NAMALWA (cell line): ENCODE results near the gene N4BP2L2.

Experiments
- DNase-seq: peaks from one replicate; pipeline ENCODE4 v3.0.0-alpha.2; 2015; ENCODE audit warnings: low spot score

N4BP2L2 gene

GRCh38 chr13:32468502-32469142, 70.0 kb downstream of the N4BP2L2 start:
- DNase-seq, result no peak

- DNase-seq, result no peak
Measured at GRCh38 chr13:32456591-32456990, 82.0 kb downstream of the N4BP2L2 start.

- DNase-seq, result no peak
Measured at GRCh38 chr13:32455594-32455903, 83.0 kb downstream of the N4BP2L2 start.

- DNase-seq, result no peak
Measured at GRCh38 chr13:32454886-32455593, 83.6 kb downstream of the N4BP2L2 start.

GRCh38 chr13:32453981-32454380, 84.6 kb downstream of the N4BP2L2 start:
- no peak for DNase-seq

- DNase-seq, result no peak
Measured at GRCh38 chr13:32448972-32449371, 89.6 kb downstream of the N4BP2L2 start.

- DNase-seq, result no peak
Measured at GRCh38 chr13:32447894-32448623, 90.5 kb downstream of the N4BP2L2 start.

GRCh38 chr13:32446773-32447465, 91.7 kb downstream of the N4BP2L2 start:
- DNase-seq, result no peak

- DNase-seq, result no peak
Measured at GRCh38 chr13:32446220-32446619, 92.4 kb downstream of the N4BP2L2 start.

GRCh38 chr13:32445461-32445860, 93.1 kb downstream of the N4BP2L2 start:
- DNase-seq, result no peak

- peak; percentile 70 for DNase-seq
Measured at GRCh38 chr13:32443111-32443510, 95.5 kb downstream of the N4BP2L2 start.

GRCh38 chr13:32438871-32439270, 99.7 kb downstream of the N4BP2L2 start:
- DNase-seq, result no peak

- DNase-seq, result no peak
Measured at GRCh38 chr13:32432856-32433255, 105.7 kb downstream of the N4BP2L2 start.

- no peak for DNase-seq
Measured at GRCh38 chr13:32431361-32431760, 107.2 kb downstream of the N4BP2L2 start.

GRCh38 chr13:32430018-32430747, 108.4 kb downstream of the N4BP2L2 start:
- no peak for DNase-seq

GRCh38 chr13:32429433-32429909, 109.1 kb downstream of the N4BP2L2 start:
- no peak for DNase-seq

- peak; percentile 42 for DNase-seq
Measured at GRCh38 chr13:32428581-32429432, 109.8 kb downstream of the N4BP2L2 start.

- peak; percentile 82 for DNase-seq
Measured at GRCh38 chr13:32427852-32428580, 110.6 kb downstream of the N4BP2L2 start, which contains the start of gene N4BP2L1. Gene N4BP2L1, minus strand, starts transcription at chr13:32428130. Its CDS starts 48 bp downstream, at chr13:32428082.

- peak; percentile 79 for DNase-seq
Measured at GRCh38 chr13:32426990-32427851, 111.4 kb downstream of the N4BP2L2 start.
